ENCODE data around the gene LRRC8A.

Gene LRRC8A

DNA sequence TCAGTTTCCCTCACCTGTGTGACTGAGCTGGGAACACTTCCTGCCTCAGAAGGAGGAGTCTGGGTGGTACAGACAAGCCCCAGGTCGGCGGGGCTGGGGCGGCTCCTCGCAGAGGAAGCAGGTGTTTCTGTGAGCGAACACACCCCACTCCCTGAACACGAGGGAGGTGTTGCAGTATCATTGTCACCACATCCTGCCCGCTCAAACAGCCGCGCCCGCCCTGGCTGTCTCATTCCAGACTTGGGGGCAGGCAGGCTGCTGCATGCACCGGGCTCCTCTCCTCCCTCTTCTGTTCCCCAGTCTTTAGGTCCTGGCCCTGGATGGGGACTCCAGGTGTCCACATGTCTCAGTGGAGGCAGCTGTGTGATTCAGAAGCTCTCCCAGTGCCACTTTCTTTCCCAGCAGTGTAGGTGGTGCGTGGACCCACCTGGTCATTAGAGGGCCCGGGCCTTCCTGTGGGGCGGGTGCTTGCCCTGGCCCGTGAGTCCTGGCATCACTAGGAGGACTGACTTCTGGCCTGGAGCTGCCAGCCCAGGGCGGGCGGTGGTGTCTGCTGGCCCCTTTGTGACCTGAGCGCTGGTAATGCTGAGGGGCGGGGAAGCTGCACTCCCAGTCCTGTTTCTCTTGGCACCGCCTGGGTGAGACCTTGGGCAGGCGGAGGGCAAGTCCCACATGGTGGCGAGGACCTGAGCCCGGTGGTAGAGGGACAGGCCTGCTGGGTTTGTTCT lies 20.6 kb downstream of the LRRC8A start:
- DNase-seq: no peak

GRCh38 chr9:128903079-128903461 lies 21.1 kb downstream of the LRRC8A start:
- no peak for DNase-seq

DNA sequence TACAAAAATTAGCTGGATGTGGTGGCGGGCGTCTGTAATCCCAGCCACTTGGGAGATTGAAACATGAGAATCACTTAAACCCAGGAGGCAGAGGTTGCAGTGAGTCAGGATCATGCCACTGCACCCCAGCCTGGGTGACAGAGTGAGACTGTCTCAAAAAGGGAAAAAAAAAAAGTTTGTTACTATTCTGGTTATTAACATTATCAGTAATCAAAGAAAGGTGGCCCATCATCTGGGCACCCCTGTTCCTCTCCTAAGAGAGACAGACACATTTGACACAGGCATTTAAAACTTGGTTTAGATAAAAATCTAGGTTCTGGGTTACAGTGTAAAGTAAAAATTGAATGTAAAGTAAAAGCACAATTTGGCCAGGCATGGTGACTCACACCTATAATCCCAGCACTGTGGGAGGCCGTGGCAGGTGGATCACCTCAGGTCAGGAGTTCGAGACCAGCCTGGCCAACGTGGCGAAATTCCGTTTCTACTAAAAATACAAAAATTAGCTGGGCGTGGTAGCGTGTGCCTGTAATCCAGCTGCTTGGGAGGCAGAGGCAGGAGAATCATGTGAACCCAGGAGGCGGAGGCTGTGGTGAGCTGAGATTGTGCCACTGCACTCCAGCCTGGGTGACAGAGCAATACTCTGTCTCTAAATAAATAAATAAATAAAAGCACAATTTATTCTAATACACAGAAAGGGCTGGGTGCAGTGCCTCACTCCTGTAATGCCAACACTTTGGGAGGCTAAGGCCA lies 22.1 kb downstream of the LRRC8A start:
- DNase-seq: no peak

DNA sequence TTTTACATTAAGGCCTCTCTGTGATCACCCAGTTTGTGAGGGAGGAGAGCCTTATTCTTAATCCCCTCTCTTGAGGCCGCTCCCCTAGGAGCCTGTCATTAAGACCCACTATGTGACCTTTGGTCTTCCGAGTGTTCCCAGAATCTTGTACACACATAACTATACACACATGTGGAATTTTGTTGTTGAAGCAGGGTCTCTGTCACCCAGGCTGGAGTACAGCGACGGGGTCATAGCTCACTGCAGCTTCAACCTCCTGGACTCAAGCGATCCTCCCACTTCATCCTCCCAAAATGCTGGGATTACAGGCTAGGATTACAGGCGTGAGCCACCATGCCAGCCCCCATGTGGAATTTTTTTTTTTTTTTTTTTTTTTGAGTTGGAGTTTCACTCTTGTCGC lies 24.0 kb downstream of the LRRC8A start:
- no peak for DNase-seq

DNA sequence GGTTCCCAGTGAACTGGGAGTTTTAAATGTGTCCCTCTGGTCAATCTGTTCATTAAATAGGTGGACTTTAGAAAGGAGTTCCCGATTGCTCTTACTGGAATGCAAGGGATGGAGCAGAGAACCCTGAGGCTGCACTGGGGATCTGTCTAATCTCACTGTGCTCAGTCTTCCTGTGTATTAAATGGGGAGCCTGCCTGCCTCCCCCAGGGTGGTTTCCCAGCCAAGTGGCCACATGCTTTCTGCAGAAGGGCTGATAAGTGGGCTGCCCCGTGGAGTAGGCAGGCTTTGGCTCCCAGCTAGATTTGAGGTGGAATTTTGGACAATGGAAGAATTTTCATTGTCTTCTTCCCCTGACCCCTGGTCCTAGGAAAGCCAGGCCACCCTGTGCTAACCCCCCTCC lies 24.8 kb downstream of the LRRC8A start:
- DNase-seq: no peak

DNA sequence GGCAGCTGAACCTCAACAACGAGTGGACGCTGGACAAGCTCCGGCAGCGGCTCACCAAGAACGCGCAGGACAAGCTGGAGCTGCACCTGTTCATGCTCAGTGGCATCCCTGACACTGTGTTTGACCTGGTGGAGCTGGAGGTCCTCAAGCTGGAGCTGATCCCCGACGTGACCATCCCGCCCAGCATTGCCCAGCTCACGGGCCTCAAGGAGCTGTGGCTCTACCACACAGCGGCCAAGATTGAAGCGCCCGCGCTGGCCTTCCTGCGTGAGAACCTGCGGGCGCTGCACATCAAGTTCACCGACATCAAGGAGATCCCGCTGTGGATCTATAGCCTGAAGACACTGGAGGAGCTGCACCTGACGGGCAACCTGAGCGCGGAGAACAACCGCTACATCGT lies 26.4 kb downstream of the LRRC8A start:
- DNase-seq: no peak

DNA sequence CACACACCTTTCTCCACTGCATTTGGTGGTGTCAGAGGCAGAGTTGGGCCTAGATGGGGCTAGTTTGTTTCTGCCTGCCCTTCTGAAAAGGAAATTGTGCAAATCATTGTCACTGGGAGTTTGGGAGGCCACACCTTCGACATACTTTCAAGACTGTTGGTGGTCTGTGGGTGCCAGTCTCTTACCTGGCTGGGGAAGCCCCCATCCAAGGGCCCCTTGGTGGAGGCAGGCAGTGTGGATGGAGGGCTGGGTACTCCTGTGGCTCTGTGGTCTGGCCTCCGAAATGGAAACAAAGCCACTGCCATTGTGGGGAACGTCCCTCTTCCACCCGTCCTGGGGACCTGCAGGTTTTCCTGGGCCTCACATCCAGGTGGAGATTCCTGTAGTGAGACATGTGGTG lies 27.9 kb downstream of the LRRC8A start:
- no peak for DNase-seq

- no peak for DNase-seq
Observed at GRCh38 chr9:128910906-128911305, 29.0 kb downstream of the LRRC8A start.

GRCh38 chr9:128911529-128912035 lies 29.6 kb downstream of the LRRC8A start:
- DNase-seq: no peak

DNA sequence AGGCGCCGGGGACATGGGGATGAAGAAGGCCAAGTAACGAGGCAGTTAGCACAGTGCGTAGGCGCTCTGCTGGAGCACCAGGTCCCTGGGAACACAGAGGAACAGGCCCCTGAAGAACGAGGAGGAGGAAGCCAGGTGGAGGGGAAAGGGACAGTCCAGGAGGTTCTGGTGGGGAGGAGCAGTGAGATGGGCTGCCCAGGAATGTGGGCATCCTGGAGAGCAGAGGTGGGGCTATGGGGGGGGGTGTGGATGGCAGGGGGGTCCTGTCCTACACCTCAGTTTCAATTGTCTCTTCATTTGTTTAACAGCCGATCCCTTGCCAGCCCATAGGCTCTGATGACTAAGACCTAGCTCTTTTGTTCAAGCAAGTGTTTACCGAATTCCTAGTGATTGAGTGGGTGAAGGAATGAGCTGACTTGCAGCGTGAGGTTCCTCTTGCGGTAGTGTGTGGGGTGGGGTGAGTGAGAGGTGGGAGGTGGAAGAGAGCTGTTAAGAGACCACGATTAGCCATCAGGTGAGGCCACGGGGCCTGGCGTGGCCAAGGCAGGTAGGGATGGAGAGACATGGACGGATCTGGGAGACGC lies 30.4 kb downstream of the LRRC8A start:
- DNase-seq: no peak

DNA sequence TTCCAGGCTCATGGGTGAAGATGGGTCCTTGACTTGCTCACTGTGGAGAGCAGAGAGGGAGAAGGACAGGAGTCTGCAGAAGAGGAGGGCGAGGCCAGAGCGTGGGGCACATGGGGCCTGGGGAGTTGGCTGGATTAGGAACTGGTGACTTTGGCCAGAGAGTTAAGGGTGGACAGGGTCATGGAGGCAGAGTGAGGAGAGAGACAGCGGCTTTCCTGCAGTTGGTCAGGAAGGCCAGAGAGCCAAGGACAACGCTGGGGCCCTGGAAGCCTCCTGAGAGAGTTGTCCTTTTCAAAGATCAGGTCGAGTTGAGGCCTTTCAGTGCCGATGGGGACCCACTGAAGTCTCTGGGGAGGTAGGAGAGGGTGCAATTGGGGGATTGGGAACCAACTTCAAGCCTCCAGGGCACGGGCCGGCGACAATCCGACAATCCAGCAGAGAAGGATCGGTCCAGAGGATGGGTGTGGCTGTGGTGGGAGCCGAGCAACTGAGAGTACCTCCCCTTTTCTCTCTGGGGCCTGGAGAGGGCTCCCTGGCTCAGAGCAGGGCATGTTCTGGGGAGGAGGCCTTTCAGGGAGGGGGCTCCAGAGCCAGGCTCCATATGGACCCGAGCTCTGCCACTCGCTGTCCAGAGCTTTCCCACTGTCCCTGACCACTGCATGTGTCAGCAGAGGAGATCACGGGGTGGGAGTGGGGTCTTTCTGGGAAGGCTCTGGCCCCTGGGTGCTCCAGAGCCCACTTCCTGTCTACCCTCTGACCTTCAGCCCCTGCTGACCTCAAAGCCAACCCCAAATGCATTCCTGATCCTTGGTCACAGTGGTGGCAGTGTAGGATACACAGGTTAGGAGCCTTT lies 31.3 kb downstream of the LRRC8A start:
- no peak for DNase-seq

- DNase-seq: no peak
Observed at GRCh38 chr9:128913995-128914772, 32.3 kb downstream of the LRRC8A start.

GRCh38 chr9:128916204-128916603 lies 34.3 kb downstream of the LRRC8A start:
- no peak for DNase-seq

- DNase-seq: no peak
Observed at GRCh38 chr9:128916745-128917144, 34.8 kb downstream of the LRRC8A start.

DNA sequence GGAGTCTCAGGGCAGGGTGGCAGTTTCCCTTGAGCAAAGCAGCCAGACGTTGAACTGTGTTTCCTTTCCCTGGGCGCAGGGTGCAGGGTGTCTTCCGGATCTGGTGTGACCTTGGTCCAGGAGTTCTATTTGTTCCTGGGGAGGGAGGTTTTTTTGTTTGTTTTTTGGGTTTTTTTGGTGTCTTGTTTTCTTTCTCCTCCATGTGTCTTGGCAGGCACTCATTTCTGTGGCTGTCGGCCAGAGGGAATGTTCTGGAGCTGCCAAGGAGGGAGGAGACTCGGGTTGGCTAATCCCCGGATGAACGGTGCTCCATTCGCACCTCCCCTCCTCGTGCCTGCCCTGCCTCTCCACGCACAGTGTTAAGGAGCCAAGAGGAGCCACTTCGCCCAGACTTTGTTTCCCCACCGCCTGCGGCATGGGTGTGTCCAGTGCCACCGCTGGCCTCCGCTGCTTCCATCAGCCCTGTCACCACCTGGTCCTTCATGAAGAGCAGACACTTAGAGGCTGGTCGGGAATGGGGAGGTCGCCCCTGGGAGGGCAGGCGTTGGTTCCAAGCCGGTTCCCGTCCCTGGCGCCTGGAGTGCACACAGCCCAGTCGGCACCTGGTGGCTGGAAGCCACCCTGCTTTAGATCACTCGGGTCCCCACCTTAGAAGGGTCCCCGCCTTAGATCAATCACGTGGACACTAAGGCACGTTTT lies 35.4 kb downstream of the LRRC8A start:
- no peak for DNase-seq

DNA sequence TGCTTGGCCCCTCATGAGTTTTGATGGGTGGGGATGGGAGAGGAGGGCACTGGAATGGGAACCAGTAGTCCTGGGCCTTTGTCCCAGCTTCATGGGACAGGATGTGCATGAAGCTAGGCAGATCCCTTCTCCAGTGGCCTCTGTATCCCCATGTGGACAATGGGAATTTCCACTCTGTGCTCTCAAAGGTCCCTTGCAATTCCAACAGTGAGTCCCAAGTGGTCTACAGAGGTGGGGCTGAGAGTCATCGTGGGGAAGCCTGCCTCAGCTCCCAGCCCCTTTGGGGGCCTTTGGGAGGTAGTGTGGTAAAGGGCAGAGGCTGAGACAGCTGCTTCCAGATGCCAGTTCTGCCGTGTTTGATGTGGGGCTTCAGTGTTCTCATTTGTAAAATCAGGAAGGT lies 37.0 kb downstream of the LRRC8A start:
- no peak for DNase-seq

DNA sequence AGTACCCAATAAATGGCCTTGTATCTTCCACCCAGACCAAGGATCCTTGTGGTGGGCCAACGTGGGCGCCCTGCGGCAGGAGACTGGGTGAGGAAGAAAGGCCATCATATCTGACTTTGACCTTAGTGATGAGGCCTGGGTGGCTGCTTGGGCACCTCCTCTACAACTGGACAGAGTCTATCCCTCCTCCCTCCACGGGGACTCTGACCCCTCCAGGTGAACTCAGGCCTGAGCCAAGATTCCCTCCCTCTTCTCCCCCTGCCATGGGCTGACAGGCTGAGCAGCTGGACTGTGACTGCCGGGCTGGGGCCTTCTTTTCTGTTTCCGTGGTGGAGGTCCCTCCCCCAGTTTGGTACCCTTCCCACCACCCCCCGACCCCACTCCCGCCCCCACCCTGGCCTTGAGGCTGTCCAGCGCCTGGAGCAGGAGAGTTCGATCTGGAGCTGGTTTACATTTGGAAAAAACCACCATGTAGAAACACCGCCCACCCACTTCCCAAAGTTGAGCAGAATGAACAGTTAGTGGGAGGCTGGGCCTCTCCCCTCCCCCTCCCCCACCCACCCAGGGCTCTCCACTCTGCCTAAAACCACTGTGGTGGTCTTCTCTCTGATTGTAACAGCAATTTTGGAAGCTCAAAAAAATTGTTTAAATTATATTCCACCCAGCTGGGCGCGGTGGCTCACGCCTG lies 37.6 kb downstream of the LRRC8A start:
- no peak for DNase-seq

DNA sequence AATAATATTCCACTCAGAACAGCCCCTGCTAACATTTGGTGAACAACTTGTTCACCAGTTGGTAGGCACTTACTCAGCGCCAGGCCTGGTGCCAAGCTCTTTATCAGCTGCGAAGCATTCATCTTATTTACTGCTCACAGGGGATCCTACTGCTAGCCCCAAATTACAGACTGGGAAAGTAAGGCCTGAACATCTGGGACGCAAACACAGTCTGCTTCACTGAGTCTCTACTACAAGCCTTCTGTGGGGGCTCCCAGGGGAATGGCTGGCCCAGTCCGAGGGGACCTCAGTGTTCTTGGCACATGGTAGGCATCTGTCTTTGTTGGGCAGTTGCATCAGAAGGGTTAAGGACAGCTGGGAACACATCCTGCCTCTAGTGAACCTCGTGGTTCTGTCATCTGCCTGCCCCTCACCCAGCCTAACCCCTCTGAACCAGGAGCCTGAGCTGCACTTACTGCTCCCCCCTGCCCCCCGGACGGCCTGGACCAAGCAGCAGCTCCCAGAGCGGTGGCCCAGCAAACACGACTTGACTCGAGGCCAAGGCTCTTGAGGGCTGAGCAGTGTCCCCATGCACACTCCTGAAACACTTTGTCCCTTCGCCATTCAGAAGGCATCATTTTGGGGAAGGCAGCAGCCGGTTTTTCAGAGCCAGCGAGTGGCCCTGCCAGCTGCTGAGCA lies 38.6 kb downstream of the LRRC8A start, which contains the start of gene PHYHD1:
Gene PHYHD1, plus strand, starts transcription at position 602 of the 678 bp plus-strand sequence. CDS start 1,342 bp downstream, outside the sequence.
- DNase-seq: no peak

DNA sequence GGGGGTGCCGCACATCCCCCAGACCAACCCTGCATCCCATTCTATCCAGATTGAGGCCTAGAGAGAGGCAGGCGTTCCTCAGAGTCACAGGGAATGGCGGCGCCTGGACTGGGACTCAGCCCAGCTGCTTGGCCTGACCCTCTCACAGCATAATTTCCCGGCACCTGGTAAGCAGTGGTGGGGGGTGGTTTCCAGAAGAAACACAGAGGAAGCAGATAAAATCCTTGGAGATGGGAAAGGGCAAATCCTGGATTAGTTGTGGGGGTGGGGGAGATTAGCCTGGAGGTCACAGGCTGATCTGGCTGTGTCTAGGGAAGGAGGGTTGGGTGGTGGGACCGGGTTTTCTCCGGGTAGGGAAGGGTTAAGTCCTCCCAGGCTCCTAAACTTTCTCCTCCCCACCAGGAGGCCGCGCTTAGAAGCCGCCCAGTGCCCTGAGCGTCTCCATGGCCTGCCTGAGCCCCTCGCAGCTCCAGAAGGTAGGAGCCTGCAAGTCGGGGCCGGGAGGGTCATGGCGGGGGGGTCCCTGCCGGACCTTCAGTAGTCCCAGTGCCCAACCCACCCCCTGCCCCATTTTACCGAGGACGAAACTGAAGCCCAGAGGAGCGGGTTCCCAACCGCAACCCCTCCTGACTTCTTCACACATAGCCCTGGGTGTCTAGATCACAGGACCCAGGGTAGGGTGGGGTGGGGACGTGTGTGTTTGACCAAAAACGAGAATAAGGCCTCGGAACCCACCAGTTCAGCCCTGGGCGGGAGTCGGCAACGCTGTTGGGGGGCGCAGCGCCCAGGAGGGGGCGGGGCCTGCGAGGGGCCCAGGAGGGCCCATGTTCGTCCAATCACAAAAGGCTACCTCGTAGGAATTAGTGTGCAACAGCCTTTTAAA lies 40.2 kb downstream of the LRRC8A start:
- no peak for DNase-seq
